Midbrain (tissue), 1 donor: ENCODE data around the gene MBLAC1.

ENCODE experiments used
- DNase-seq: peaks from one replicate; lab custom pipeline; 2025; lab: John Stamatoyannopoulos, UW

Gene MBLAC1

DNA sequence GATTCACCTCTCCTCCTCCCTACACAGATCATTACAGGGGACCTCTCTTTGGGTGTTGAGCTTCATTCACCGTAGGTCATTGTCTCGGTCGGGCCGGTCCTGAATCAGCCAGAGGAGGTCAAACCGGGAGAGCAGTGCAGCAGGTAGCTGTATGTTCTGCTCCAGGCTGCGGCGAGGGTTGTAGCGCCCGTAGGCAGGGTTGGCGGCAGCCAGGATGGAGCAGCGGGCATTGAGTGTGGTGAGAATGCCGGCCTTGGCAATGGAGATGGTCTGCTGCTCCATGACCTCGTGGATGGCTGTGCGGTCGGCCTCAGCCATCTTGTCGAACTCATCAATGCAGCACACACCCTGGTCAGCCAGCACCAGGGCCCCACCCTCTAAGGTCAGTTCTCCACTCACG is 31.1 kb upstream of the MBLAC1 start:
- DNase-seq: no peak

DNA sequence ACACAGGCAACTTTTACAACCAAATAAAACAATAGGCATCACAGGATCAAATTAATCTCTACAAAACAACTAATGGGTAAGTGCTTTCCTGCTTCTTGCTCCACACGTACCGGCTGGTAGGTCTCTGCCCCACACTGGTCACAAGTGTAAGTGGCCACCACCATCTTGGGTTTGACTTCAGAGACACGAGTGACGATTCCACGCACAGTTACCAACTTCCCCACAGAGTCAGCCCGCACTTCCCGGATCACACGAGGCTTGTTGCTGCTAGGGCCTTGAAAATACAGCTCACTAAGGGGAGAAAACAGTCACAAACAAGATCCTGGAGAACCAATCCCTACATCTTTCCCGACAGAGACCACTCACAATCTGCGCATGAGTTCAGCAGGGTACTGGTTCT is 27.9 kb upstream of the MBLAC1 start:
- no peak for DNase-seq

DNA sequence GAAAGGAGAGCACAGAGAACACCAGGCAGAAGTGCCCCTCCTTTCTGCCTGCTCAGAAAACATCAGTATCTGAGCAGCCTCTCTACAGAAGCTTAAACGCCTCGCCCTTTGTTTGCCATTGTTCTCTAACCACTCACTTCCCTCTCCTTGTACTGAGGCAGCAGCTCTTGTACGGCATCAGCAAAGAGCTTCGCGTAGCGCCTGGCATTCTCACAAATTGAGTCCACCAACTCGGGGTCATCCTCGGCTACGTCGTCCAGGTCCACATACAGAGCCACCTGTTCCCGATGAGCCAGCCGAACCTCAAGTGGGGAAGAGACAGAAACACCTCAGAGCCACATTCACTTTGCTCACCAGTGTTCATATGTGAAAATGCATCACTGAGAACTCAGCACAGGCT is 27.3 kb upstream of the MBLAC1 start:
- no peak for DNase-seq

DNA sequence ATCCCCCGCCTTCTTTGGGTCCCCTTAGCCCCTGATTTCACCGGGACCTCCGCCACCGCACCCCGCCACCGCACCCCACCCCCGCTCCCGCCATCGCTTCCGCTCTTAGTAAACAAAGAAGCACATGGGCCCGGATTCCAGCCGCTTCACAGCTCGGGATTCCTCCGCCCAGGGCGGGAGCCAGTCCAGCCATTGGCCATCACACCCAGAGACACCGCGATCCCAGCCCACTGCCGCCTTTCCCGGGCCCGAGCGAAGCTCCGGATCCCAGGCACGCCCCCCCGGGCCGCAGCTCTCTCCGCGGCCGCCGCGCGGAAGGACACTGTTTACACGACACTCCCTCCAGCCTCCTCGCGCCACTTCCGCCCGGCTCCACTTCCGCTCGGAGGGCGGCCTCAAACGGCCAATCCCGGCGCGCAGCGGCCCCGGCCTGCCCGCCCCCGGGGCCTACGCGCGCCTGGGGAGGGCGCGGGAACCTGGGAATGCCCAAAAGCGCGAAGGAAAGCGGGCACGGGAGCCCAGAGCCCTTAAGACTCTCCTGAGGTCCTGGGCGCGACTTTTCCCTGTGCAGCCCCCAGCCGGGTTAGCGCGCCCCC is 26.2 kb upstream of the MBLAC1 start:
- peak; percentile 92 for DNase-seq

DNA sequence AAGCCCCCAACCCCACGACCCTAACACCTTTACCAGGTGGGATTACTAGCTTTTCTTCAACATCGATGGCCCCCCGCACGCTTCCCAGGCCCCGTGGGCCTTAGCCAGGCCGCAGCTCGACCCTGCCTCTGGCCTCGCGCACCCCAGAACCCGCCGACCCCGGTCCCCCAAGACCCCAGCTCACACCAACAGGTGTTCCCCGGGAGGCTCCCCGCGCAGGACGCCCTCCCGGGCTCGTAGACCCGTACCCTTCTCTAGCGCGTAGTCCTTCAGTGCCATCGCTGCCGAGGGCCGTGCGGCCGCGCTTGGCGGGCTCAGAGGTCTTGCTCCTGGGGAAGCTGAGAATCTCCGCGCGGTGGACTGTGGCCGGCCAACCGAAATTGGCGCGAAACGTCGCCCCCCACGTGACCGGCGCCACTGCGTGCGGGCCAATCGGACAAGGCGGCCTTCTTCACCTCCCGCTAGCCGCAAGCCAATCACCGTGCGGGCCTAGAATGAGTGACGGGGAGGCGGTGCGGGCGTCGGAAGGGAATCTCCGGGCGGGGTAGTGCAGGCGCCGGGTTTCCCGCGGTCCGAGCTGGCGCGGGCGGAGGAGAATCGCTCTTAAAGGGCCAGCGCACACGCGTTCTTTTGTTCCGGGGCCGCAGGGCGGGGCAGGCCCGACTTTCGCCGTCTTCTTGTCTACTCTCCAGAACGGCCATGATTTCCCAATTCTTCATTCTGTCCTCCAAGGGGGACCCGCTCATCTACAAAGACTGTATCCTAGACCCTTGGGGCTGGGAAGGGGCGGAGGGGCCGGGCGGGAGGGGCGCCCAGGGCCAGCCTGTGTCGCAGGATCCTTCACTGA is 25.5 kb upstream of the MBLAC1 start, which contains the start of the genes AP4M1 and MCM7:
TSS of gene AP4M1 (plus strand) at position 628 of the 847 bp plus-strand sequence. CDS start at position 700, 72 bp downstream.
TSS of gene MCM7 (minus strand) at position 382 of the 847 bp plus-strand sequence. CDS start at position 279, 103 bp downstream.
- DNase-seq: peak; percentile 99

DNA sequence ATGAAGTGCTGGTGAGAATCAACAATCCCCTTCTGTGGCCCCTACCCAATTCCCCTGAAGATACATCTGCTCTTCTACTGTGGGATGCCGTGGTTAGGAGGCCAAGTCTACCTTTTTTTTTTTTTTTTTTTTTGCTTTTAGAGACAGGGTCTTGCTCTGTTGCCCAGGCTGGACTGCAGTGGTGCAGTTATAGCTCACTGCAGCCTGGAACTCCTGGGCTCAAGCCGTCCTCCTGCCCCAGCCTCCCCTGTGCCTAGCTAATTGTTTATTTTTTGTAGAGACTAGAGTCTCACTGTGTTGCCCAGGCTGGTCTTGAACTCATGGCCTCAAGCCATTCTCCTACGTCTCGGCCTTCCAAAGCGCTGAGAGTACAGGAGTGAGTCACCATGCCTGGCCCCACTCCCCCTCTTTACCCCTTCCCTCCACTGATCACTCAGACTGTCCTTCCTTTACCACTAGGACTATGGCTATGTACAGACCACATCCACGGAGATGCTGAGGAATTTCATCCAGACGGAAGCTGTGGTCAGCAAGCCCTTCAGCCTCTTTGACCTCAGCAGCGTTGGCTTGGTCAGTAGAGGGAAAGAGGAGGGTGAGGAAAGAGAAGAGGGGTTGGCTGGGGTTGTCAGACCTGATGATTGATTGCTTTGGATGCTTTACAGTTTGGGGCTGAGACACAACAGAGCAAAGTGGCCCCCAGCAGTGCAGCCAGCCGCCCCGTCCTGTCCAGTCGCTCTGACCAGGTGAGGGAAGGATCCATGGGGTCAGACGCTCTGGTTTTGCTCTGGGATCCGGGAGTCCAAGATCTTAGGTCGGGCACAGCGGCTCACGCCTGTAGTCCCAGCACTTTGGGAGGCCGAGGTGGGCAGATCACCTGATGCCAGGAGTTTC is 23.6 kb upstream of the MBLAC1 start:
- DNase-seq: no peak

DNA sequence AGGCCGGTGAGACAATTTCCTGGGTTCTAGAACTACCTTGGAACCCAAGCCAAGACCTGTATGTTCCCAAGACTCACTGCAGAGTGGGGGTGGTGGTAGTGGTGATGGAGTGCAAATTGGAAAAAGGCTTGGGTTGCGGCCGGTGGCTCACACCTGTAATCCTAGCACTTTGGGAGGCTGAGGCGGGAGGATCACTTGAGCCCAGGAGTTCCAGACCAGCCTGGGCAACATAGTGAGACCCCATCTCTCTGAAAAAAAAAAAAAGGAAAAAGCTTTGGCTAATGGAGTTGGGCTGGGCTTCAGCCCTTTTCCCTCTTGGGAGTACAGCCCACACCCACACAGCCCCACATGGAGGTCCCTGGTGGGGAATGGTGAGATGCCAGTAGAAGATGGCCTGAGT is 21.2 kb upstream of the MBLAC1 start:
- DNase-seq: no peak

DNA sequence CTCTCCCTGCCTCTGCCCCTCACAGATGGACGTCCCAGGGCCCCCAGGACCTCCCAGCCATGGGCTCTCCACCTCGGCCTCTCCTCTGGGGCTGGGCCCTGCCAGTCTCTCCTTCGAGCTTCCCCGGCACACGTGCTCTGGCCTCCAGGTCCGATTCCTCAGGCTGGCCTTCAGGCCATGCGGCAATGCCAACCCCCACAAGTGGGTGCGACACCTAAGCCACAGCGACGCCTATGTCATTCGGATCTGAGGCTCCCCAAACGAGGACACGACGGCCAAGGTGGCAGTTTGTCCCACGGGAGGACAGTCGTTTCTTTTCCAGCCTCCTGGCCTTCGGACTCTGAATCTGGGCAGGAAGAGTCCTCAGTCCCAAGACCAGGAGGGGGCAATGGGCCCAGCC is 20.1 kb upstream of the MBLAC1 start:
- DNase-seq: no peak

DNA sequence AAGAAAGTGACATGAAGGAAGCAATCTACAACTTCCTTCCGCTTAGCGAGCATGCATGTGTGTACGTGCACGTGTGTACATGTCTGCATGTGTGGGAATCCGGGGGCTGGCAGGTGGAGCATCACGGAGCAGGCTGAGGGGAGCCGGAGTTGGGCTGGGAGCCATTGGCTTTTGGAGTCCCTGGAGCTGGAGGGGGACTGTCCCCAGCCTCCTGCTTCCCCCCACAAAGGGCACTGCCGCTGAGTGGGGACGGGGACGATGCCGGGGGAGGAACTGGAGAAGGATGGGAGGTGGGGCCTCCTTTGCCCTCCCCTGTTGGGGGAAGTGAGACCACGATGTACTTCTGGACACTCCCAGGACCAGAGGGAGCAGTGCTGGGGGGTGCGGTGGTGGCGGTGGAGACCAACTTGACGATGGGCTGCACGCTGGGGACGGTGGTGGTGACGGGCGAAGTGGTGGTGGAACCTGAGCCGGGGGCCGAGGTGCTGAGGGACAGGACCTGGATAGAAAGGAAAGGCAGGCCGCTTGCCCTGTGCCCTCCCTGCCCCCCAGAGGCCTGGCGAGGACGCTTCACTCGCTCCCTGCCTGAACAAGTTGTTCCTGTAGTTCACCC is 19.5 kb upstream of the MBLAC1 start:
- no peak for DNase-seq

DNA sequence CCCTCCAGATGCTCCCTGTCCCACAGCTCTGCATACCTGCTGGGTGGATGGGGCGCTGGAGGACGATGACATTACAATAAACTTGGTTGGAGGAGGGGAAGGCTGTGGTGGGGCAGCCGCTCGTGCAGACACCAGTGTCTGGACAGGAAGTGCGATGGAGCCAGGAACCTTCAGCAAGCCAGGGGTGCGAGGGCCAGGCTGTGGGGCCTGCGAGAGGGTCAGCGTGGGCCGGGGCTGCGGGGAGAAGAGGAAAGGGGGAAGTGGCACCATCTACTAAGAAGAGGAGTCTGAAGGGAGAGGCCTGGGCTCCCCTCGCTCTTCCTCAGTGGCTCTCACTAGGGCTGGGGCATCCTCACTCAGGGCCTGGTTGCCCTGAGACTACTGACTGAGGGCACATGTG is 18.9 kb upstream of the MBLAC1 start:
- DNase-seq: no peak

DNA sequence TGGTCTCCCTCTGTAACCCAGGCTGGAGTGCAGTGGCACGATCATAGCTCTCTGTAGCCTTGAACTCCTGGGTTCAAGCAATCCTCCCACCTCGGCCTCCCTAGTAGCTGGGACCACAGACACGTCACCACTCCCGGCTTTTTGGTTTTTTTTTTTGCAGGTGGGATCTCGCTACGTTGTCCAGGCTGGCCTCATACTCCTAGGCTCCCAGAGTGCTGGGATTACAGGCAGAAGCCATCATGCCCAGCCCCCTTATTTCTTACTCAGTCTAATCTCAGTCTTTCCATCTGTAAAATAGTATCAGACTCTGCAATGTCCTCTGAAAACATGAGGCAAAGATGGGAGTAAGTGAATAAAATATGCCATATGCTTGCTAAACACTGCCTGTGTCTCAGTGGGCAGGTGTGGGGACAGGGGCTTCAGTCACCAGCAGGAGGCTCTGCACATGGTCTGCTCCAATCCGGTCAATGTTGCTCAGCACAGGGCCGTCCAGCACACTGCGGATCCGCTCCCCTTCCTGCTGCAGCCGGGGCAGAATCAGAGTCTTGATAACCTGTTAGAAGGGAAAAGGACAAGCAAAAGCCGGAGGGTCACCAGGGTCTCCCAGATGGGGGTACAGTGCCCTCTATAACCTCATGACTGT is 17.1 kb upstream of the MBLAC1 start:
- no peak for DNase-seq

DNA sequence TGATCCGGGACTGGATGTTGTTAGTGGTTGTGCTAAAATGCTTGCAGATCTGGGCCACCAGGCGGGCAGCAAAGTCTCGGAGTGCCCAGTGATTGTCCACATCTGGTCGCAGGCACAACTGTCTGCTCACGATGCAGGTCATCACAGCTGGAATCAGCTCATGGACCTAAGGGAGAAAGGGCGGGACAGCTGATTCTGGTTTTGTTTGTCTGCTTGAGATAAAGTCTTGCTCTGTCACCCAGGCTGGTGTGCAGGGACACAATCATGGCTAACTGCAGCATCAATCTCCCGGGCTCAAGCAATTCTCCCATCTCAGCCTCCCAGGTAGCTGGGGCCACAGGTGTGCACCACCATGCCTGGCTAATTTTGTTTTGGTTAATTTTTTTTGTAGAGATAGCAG is 15.6 kb upstream of the MBLAC1 start:
- DNase-seq: no peak

DNA sequence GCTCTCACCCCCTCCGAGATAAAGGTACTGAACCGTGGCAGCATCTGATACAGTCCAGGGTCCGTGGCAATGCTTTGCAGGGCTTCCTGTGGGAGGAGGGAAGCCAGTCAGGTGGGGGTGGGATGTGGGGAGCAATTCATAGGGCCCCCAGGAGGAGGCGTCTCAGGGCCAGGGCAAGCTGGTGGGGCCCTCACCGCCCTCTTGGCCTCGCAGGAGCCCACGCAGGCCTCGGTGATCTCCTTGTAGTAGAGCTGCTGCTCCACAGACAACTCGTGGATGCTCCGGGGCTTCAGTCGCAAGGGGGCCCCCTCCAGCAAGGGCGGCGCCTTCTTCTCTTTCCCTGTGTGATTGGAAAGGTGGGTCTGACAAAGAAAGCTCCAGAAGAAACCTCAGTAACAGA is 14.9 kb upstream of the MBLAC1 start:
- no peak for DNase-seq

DNA sequence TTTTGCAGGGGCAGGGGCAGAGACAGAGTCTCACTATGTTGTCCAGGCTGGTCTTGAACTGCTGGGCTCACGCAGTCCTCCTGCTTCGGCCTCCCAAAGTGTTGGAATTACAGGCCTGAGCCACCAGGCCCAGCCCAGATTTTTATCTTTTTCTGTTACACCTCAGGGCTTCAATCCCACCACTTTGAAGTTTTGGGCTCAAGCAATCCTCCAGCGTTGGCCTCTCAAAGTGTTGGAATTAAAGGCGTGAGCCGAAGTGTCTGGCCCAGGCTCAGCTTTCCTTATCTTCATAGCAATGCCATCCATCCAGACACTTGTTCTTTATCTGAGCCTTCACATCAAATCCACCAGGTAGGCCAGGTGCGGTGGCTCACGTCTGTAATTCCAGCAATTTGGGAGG is 11.7 kb upstream of the MBLAC1 start:
- DNase-seq: no peak

DNA sequence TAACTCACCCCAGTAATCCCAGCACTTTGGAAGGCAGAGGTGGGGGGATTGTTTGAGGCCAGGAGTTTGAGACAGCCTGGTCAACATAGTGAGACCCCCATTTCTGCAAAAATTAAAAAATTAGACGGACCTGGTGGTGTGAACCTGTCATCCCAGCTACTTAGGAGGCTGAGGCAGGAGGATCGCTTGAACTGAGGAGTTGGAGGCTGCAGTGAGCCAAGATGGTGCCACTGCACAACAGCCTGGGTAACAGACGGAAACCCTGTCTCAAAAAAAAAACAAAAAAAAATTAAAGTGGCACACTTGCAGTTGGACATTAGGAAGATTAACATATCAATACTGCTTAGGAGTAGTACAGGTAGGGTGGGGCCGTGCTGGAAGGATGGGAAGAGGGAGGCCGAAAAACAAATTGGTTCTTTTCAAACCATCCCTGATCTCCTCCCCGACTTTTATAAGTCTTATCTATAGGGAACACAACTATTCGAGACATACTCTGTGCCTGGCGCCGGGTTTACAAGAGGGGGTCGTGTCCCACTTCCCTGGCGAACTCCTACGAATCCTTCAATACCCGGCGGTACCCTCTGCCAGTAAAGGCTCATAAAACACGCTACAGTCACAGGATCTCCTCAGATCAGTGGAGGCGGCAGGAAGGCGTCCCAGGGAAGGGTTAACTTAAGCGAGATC is 8.2 kb upstream of the MBLAC1 start:
- DNase-seq: no peak

DNA sequence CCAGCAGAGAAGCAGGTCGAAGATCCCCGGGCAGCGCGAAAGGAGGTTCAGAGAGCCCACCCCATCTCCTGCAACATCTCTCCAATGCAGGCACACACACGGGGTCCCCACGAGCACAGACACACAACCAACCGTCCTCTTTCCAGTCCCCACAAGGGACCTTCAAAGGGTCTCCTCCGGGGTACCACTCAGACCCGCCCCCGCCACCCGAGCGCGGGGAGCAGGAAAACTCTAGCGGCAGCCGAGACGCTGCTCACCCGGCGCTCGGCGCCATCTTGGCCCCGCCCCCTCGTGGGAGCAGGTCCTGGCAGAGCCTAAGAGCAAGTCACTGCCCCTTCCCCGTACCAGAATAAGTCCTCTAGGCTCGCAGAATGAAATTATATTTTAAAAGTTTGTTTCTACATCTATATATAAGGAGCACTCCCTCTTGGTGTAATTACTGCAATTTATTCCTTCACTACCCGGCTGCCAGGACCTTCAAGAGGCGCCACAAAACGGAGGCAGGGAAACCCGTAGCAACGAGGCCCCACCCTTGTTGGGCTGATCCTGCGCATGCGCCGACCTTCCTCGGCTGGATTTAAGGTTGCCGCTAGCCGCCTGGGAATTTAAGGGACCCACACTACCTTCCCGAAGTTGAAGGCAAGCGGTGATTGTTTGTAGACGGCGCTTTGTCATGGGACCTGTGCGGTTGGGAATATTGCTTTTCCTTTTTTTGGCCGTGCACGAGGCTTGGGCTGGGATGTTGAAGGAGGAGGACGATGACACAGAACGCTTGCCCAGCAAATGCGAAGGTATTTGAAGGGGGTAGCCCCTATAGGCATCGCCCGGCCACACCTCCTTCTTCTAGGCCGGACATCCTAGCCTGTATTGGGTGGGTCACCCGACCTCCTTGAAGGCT is 7.4 kb upstream of the MBLAC1 start, which contains the start of the genes CNPY4 and TAF6:
TSS of gene CNPY4 (plus strand) at position 563 of the 898 bp plus-strand sequence. CDS start at position 674, 111 bp downstream.
TSS of gene TAF6 (minus strand) at position 287 of the 898 bp plus-strand sequence. CDS start 5,149 bp downstream, outside the sequence.
- DNase-seq: peak; percentile 96

DNA sequence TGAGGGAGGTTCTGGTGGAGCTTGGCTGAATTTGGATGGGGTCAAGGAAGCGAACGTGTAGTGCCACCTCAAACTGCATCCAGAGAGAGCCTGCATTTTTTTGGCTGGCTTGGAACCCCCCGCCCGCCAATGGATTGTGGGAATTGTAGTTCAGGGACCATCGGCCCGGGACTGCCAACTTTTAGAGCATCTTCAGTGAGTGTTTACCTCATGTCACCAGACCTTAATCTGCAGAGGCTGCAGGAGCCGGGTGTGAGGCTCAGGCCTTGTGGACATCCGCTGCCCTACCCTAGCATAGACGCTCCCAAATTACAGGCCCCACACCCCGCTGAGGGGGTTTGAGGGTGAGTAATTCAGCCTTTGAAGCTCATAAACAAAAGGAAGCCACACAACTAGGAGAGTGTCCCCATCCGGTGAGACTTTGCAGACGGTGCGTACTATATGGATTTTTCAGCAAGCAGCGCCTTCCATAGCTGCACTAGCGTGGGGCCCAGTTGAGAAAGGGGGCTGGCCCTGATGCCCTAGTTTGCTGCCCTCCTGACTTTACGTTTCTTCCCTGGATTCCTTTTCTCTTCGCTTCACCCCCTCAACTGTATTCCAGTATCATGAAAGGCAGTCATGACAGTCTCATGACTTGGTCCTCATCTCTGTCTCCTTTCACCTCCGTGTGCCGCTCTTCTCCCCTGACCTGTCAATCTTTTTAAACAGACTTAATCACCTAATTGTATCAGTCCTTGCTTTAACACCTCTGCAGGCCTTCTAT is 6.6 kb upstream of the MBLAC1 start:
- DNase-seq: peak; percentile 85

DNA sequence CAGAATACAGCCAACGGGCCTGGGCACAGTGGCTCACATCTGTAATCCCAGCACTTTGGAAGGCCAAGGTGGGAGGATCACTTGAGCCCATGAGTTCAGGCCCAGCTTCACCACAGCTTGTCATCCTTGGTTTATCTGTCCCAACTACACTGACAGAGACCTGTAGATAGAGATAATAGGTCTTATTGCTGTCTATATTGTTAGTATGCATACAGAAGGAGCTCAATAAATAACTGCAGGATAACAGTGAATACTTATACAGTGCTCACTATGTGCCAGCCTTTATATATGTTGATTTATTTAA is 6.1 kb upstream of the MBLAC1 start:
- no peak for DNase-seq

DNA sequence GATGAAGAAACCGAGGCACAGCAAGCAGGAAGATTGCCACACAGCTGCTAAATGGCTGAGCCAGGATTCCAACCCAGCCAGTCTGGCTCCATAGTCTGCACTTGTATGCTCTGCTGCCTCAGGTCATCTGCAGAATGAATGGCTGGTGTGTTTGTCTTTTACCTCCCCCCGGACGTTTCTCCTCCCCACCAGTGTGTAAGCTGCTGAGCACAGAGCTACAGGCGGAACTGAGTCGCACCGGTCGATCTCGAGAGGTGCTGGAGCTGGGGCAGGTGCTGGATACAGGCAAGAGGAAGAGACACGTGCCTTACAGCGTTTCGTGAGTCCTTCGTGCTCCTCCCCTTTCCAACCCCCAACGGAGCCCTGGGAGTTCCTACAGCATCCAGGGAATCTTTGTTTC is 4.7 kb upstream of the MBLAC1 start:
- no peak for DNase-seq
